IPS-15b (cell line): ENCODE data around the gene PCK2.
"Not testable (repeated sequence)": the region's sequence is repeated elsewhere in the genome, so short reads cannot be mapped to it uniquely, and the experiment has no call there.

Source experiments
- H3K27me3 ChIP-seq: one replicate; pipeline ENCODE4 v1.6.1; 2013; ENCODE audit warnings: low read length; ENCODE audit not compliant: control insufficient read depth, insufficient read depth
- H3K36me3 ChIP-seq: one replicate; pipeline ENCODE4 v1.6.1; 2013; ENCODE audit warnings: low read length; ENCODE audit not compliant: control insufficient read depth, insufficient read depth
- H3K4me1 ChIP-seq: one replicate; pipeline ENCODE4 v1.6.1; 2013; ENCODE audit warnings: mild to moderate bottlenecking, low read length; ENCODE audit not compliant: control insufficient read depth, insufficient read depth
- H3K4me3 ChIP-seq: one replicate; pipeline ENCODE4 v1.5.1; 2013; ENCODE audit warnings: low read depth, low read length
- H3K9ac ChIP-seq: one replicate; pipeline ENCODE4 v1.6.1; 2013; ENCODE audit warnings: low read depth, mild to moderate bottlenecking, low read length
- H3K9me3 ChIP-seq: one replicate; pipeline ENCODE4 v1.6.1; 2013; ENCODE audit warnings: mild to moderate bottlenecking, low read length; ENCODE audit not compliant: control insufficient read depth, insufficient read depth

The PCK2 gene

GRCh38 chr14:24094841-24095270 lies 745 bp downstream of the PCK2 start:
- peaks cover 23% of the 10 kb centered on the region for H3K36me3 ChIP-seq
- peak overlapping the region; percentile 95 for H3K9ac ChIP-seq
- peaks cover 6% of the 10 kb centered on the region for H3K27me3 ChIP-seq
- H3K4me1 ChIP-seq = peaks cover 8% of the 10 kb centered on the region
- peak overlapping the region; percentile 94 for H3K4me3 ChIP-seq
- no peaks in the 10 kb centered on the region for H3K9me3 ChIP-seq

- Histone ChIP-seq H3K9ac (peak overlapping the region; percentile 95), H3K4me3 (peak overlapping the region; percentile 94), H3K4me1 (peaks cover 8% of the 10 kb centered on the region), H3K27me3 (peaks cover 6% of the 10 kb centered on the region), H3K36me3 (peaks cover 27% of the 10 kb centered on the region), H3K9me3 (no peaks in the 10 kb centered on the region)
Observed at GRCh38 chr14:24095271-24096068, 1.4 kb downstream of the PCK2 start.

DNA sequence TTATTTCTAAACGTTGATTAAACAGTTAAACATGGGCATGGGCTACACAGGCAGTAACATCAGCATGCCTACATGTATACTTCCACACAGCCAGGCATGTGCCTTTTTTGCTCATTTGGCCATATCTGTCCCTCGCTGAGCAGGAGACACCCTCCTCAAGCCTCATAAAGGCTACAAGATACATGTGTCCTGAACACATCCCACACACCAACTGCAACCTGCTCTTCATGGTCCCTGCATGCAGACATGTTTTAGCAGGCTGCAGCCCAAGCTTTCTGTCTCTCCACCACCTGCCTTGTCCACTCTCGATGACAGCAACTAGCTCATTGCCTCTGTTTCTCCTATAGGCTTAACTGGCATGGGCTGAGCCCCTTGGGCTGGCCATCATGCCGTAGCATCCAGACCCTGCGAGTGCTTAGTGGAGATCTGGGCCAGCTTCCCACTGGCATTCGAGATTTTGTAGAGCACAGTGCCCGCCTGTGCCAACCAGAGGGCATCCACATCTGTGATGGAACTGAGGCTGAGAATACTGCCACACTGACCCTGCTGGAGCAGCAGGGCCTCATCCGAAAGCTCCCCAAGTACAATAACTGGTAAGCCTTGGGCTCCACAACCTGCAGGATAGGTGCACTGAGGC lies 2.6 kb downstream of the PCK2 start:
- no peaks in the 10 kb centered on the region for H3K9me3 ChIP-seq
- H3K4me1 ChIP-seq = peaks cover 8% of the 10 kb centered on the region
- H3K9ac ChIP-seq = no peak overlapping the region
- peaks cover 6% of the 10 kb centered on the region for H3K27me3 ChIP-seq
- no peak overlapping the region for H3K4me3 ChIP-seq
- peaks cover 36% of the 10 kb centered on the region for H3K36me3 ChIP-seq

- Histone ChIP-seq H3K9me3 (no peaks in the 10 kb centered on the region), H3K36me3 (peaks cover 45% of the 10 kb centered on the region), H3K9ac (no peak overlapping the region), H3K4me3 (no peak overlapping the region), H3K4me1 (peaks cover 8% of the 10 kb centered on the region), H3K27me3 (no peaks in the 10 kb centered on the region)
Observed at GRCh38 chr14:24098229-24098926, 4.3 kb downstream of the PCK2 start.

- H3K9ac ChIP-seq = no peak overlapping the region
- no peak overlapping the region for H3K4me3 ChIP-seq
- H3K36me3 ChIP-seq = peaks cover 52% of the 10 kb centered on the region
- H3K9me3 ChIP-seq = no peaks in the 10 kb centered on the region
- H3K27me3 ChIP-seq = no peaks in the 10 kb centered on the region
- peaks cover 8% of the 10 kb centered on the region for H3K4me1 ChIP-seq
Observed at GRCh38 chr14:24098927-24099813, 5.1 kb downstream of the PCK2 start.

GRCh38 chr14:24100197-24100981 lies 6.3 kb downstream of the PCK2 start:
- H3K36me3 ChIP-seq = peaks cover 55% of the 10 kb centered on the region
- H3K4me3 ChIP-seq = no peak overlapping the region
- H3K9ac ChIP-seq = no peak overlapping the region
- peaks cover 4% of the 10 kb centered on the region for H3K4me1 ChIP-seq
- no peaks in the 10 kb centered on the region for H3K27me3 ChIP-seq
- no peaks in the 10 kb centered on the region for H3K9me3 ChIP-seq

- Histone ChIP-seq H3K27me3 (no peaks in the 10 kb centered on the region), H3K36me3 (peaks cover 55% of the 10 kb centered on the region), H3K9ac (no peak overlapping the region), H3K9me3 (no peaks in the 10 kb centered on the region), H3K4me1 (no peaks in the 10 kb centered on the region), H3K4me3 (no peak overlapping the region)
Observed at GRCh38 chr14:24100982-24101494, 6.9 kb downstream of the PCK2 start.

DNA sequence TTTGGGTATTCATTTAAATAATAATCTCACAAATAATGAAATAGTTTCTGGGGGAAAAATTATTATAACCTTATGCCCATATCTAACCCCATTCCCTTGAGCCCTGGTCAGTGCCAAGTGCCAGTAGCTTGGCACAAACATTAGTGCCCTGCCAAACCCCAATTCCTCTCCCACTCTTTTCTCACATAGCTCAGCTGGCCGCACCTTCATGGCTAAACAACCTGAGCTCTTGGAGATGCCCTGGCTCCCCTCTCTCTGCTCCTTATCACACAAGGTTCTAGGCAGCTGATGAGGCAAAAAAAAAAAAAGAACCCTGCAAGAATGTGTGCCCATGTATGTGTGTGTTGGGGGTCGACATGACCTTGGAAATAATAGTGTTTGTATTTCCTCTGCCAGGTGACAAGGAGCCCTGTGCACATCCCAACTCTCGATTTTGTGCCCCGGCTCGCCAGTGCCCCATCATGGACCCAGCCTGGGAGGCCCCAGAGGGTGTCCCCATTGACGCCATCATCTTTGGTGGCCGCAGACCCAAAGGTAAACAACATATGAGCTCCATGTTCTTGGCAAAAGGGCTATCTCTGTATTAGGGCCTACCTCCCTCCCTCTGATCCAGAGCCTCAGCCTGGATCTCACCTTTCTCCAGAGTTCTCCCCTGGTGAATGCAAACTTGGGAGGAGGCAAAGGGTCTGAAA lies 8.4 kb downstream of the PCK2 start:
- H3K36me3 ChIP-seq = peaks cover 49% of the 10 kb centered on the region
- H3K27me3 ChIP-seq = no peaks in the 10 kb centered on the region
- H3K4me3 ChIP-seq = no peak overlapping the region
- H3K9me3 ChIP-seq = no peaks in the 10 kb centered on the region
- no peak overlapping the region for H3K9ac ChIP-seq
- no peaks in the 10 kb centered on the region for H3K4me1 ChIP-seq

- peaks cover 43% of the 10 kb centered on the region for H3K36me3 ChIP-seq
- H3K9me3 ChIP-seq = no peaks in the 10 kb centered on the region
- no peaks in the 10 kb centered on the region for H3K4me1 ChIP-seq
- no peaks in the 10 kb centered on the region for H3K27me3 ChIP-seq
- H3K4me3 ChIP-seq = no peak overlapping the region
- no peak overlapping the region for H3K9ac ChIP-seq
Observed at GRCh38 chr14:24103451-24103850, 9.3 kb downstream of the PCK2 start.

GRCh38 chr14:24105609-24106239 lies 11.6 kb downstream of the PCK2 start:
- not testable (repeated sequence) for H3K4me3 ChIP-seq, H3K4me1 ChIP-seq, H3K27me3 ChIP-seq, H3K9ac ChIP-seq, H3K9me3 ChIP-seq
- peaks cover 27% of the 10 kb centered on the region for H3K36me3 ChIP-seq
